ENCODE results near the gene UNC5B.

UNC5B gene

DNA sequence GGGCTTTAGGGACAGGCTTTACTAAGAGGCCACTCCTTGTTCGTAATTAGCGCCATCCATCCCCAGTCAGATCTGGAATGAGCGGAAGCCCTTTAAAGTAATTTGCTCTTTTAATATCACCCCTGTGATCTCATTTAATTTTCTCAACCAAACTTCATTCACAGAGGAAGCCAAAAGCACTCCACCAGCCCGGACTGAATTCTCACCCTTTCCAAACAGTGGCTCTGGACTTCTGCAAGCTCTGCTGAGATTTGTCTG is 43.1 kb downstream of the UNC5B start:
- DNase-seq (ENCODE audit: low spot score), result no peak

- no peak for DNase-seq (ENCODE audit: low spot score)
These were observed 43.7 kb downstream of the UNC5B start for GRCh38 chr10:71255808-71256660.

GRCh38 chr10:71256661-71257318 is 44.4 kb downstream of the UNC5B start:
- no peak for DNase-seq (ENCODE audit: low spot score)

GRCh38 chr10:71257319-71257997 is 45.1 kb downstream of the UNC5B start:
- DNase-seq (ENCODE audit: low spot score), result no peak

DNA sequence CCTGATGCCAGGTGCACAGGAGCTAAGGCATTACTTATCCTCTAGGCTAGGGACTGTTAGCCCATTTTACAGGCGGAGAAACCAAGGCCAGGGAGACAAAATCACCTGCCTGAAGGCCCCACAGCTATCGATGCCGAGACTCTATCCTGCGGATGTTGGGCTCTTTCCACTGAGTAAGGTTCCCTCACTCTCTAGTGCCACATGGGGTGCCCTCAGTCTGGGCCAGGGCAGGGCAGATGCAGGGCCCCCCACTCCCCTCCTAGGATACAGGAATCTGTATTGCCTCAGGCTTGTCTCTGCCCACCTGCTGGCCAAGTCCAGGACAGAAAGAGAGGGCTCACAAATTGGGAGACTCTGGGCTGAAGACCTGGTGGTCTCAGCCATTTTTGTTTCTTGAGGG is 45.7 kb downstream of the UNC5B start:
- DNase-seq (ENCODE audit: low spot score), result no peak

- no peak for DNase-seq (ENCODE audit: low spot score)
These were observed 46.2 kb downstream of the UNC5B start for GRCh38 chr10:71258446-71259145.

DNA sequence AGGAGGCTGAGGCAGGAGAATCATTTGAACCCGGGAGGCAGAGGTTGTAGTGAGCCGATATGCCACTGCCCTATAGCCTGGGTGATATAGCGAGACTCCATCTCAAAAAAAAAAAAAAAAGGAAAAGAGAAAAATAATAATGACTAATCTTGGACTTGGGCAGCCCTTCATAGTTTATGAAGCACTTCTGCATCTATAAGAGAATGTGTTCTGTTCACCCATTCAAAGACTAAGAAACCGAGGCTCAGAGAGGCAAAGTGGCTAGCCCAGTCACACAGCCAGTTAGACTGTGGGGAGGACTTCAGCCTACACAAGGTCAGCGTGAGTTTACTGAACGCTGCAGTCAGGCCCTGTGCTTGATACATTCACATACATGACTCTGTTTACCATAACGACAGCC is 46.9 kb downstream of the UNC5B start:
- DNase-seq (ENCODE audit: low spot score), result no peak

DNA sequence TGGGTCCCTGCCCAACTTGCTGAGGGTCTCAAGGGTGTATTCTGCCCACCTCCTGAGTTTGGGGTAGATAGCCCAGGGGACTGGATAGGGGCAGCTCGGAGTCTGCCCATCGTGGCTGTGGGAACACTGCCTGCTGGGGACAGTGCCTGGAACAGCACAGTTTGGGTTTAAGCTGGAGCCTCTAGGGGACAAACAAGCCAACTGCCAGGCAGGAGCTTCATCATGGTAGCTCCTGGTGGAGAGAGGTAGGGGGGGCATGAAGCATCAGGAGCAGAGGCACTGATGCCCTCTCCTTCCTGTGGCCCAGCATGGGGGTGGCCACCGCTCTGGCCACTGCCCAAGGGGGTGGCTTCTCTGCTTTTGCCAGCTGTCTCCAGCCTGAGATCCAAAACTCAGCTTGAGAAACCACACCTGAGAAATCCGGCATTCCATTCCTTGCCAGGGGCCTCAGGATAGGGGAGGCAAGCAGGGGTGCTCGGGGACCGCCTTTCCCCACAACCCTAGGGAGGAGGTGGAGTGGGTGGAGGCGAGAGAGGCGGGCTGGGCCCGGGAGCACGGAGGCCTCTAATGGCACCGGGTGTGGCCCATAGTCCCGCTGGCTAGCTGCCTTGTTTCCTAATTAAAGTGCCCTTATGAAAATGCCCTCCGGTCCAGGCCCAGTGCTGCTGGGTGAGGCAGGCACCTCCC is 47.6 kb downstream of the UNC5B start:
- no peak for DNase-seq (ENCODE audit: low spot score)

GRCh38 chr10:71260622-71261325 is 48.4 kb downstream of the UNC5B start:
- DNase-seq (ENCODE audit: low spot score), result no peak

DNA sequence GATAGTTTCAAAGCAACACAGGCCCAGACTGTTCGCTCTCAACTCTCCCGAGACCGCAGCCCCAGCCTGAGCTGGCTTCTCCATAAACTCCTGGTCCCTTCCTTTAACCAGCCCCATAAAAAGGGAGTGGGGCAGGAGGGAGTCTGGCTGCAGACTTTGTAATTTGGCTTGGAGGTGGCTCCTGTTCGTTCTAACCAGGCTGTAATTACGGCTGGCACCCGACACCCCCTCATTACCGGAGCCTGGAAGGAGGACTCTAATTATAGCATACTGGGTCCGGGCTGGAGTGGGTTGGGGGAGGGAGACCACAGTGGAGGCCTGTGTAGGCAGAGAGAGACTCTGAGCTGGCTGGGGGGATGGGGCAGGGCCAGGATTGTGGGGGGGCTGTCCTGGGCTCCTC is 49.7 kb downstream of the UNC5B start:
- DNase-seq (ENCODE audit: low spot score), result no peak

- DNase-seq (ENCODE audit: low spot score), result no peak
These were observed 50.4 kb downstream of the UNC5B start for GRCh38 chr10:71262817-71263216.

- DNase-seq (ENCODE audit: low spot score), result no peak
These were observed 51.0 kb downstream of the UNC5B start for GRCh38 chr10:71263376-71263775.

DNA sequence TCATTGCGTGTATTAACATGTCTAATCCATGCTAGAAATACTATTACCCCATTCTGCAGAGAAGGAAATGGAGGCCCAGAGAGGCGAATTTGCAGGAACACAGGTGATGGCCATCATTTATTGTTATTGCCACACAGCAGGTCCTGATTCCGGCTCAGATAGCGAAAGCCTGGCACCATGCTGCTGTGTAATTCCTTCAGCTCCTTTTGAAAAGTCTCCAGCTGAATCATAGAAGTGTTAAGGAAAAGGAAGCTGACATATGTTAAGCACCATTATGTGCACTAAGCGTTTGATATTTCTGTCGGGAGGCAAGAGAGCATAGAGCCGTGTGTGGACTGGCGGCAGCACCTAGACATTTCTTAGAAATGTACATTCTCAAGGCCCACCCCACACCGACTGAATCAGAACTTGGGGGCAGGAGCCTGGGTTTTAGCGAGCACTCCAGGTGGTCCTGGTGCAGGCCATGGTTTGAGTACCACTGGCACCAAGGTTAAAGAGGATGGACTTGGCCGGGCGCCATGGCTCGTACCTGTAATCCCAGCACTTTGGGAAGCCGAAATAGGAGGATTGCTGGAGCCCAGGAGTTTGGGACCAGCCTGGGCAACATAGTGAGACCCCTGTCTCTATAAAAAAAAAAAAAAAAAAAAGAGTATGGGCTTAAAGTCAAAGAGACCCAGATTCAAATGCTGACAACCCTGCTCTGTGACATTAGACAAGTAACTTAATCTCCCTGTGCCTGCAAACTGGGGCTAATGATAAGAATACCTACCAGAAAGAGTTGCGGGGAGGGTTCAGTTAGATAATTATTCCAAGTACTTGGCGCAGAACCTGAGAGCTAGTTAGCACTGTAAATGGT is 52.2 kb downstream of the UNC5B start:
- no peak for DNase-seq (ENCODE audit: low spot score)

DNA sequence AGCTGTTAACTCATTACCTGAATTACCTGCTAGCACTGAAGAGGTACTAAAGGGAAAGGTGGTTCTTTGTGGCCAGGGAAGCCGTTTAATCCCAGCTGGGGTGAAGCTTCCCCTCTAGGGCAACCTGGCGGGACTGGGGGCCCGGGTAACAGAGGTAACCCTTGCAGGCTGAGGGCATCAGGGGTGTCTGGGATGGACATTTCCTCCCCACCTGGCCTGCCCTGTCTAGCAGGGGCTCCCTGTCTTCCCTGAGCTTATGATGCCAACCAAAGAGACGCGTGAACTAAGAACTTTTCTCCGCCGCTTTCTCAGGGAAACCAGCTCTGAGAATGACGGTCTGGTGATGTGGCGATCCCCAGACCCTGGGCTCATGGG is 52.8 kb downstream of the UNC5B start:
- no peak for DNase-seq (ENCODE audit: low spot score)

GRCh38 chr10:71265618-71266146 is 53.3 kb downstream of the UNC5B start:
- DNase-seq (ENCODE audit: low spot score), result no peak

DNA sequence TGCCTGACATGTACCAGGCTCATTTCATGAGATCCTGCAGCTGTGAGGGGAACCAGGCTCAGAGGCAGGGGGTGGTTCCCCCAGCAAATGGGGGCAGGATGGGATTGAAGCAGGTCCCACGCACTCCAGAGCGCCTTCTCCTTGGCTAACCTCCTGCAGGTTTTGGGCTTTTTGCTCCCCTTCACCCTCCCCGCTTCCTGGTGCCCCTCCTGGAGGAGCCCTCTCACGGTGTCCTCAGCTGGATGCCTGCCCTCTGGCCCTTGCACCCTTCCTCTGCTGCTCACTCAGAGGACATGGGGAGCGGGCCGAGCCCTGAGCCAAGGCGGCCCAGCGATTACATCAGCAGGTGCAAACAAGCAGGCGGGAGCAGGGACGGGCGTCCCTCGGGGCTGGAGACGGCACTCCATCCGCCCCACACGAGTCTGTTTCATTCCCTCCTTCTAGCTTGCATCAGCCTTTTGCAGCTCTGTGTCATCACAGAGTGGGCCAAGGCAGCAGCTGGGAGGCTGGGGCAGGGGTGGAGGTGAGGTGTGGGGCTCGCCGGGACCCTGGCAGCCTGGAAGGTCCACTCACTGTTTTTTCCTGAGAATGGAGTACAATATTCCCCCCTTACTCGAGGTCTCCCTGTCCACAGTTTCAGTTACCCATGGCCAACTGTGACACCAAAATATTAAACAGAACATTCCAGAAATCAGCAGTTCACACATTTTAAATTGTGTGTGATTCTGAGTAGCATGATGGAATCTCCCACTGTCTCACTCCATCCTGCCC is 54.0 kb downstream of the UNC5B start:
- no peak for DNase-seq (ENCODE audit: low spot score)

DNA sequence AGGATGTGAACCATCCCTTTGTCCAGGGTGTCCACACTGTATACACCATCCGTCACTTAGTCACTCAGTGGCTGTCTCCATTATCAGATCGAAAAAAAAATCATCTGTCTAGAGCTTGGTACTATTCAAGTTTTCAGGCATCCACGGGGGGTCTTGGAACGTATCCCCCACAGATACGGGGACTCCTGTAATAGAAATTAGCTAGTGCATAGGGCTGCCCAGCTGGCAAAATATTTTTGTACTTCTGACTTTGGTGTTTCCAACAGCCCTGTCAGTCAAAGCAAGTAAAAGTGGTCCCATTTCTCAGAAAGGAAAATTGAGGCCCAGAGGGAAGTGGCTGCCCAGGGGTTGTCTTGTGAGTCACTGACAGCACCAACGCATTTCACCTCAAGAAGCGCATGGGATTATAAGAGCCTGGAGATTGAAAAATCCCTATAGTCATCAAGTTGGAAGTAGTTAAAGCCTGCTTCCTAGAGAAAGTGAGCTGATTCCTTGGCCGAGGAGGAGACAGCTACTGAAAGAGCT is 54.6 kb downstream of the UNC5B start:
- DNase-seq (ENCODE audit: low spot score), result no peak

DNA sequence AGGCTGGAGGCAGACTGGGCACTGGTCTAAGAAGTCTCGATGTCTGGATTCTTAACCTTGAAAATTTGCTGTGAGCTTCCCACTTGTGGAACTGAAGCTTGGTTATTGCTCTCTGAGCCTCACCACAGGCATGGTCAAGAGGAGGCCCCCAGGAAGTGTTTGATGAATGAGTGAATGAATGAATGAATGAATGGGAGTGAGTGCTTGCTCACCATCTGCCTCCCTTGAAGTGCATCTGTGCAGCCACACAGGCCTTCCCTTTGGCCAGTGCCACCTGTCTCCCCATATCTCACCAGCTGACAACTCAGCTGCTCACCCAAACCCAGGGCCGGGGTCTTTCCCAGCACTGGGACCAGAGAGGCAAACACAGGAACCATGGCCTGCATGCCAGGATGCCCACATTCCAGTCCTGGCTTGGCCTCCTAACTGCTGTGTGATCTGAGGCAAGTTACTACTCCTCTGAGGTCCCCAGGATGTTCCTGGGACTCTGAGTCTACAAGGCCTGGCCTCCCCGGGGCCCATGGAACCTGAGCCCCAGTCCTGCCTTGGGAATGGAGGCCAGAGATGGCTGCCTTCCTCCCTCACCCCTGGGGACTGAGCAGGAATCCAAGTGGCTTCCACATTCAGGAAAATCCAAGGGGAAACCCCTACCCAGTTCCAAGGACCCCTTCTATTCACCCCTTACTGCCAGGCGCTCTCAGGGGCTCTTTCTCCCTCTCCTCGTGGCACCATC is 55.3 kb downstream of the UNC5B start:
- DNase-seq (ENCODE audit: low spot score), result no peak

Measured in left forelimb (tissue), 1 donor.